ENCODE results near the gene DAO.

The DAO gene

DNA sequence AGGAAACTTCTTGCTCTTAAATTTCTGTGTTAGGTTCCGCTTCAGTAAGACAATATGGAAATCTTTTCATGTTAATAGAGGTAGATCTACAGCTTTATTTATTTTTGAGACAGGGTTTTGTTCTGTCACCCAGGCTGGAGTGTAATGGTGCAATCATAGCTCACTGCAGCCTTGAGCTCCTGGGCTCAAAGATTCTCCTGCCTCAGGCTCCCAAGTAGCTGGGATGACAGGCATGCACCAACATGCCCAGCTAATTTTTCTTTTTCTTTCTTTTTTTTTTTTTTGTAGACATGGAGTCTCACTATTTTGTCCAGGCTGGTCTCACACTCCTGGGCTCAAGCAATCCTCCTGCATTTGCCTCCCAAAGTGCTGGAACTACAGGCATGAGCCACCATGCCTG, 70.1 kb downstream of the DAO start:
- TF ChIP-seq, protein P1, sequence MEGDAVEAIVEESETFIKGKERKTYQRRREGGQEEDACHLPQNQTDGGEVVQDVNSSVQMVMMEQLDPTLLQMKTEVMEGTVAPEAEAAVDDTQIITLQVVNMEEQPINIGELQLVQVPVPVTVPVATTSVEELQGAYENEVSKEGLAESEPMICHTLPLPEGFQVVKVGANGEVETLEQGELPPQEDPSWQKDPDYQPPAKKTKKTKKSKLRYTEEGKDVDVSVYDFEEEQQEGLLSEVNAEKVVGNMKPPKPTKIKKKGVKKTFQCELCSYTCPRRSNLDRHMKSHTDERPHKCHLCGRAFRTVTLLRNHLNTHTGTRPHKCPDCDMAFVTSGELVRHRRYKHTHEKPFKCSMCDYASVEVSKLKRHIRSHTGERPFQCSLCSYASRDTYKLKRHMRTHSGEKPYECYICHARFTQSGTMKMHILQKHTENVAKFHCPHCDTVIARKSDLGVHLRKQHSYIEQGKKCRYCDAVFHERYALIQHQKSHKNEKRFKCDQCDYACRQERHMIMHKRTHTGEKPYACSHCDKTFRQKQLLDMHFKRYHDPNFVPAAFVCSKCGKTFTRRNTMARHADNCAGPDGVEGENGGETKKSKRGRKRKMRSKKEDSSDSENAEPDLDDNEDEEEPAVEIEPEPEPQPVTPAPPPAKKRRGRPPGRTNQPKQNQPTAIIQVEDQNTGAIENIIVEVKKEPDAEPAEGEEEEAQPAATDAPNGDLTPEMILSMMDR (conservative IDR thresholded peaks at IDR 0.05; ENCODE audit: low read length): no peak
- H3K4me3 ChIP-seq (ENCODE audit: low read length): no peak overlapping the region
- DNase-seq (ENCODE audit: low read depth): no peak
